GM18951 (cell line): Measurements from ENCODE around the gene TM9SF2.
"Not testable (repeated sequence)": the region's sequence is repeated elsewhere in the genome, so short reads cannot be mapped to it uniquely, and the experiment has no call there.

ENCODE experiments used
- POLR2A ChIP-seq: IDR thresholded peaks from 4 replicates; pipeline ENCODE4 v1.6.1; 2011; ENCODE audit warnings: mild to moderate bottlenecking; ENCODE audit not compliant: insufficient read length, insufficient read depth; ENCODE audit errors: extremely low read depth
- in situ Hi-C: fragments of 300-500 bp; cut with MboI; formaldehyde crosslinking; loops from one replicate; pipeline ENCODE4 v1.12.0; 2022; ENCODE audit warnings: low sequenced_read_pairs, mixed read lengths, inconsistent platforms; ENCODE audit not compliant: unreplicated experiment

Gene TM9SF2

DNA sequence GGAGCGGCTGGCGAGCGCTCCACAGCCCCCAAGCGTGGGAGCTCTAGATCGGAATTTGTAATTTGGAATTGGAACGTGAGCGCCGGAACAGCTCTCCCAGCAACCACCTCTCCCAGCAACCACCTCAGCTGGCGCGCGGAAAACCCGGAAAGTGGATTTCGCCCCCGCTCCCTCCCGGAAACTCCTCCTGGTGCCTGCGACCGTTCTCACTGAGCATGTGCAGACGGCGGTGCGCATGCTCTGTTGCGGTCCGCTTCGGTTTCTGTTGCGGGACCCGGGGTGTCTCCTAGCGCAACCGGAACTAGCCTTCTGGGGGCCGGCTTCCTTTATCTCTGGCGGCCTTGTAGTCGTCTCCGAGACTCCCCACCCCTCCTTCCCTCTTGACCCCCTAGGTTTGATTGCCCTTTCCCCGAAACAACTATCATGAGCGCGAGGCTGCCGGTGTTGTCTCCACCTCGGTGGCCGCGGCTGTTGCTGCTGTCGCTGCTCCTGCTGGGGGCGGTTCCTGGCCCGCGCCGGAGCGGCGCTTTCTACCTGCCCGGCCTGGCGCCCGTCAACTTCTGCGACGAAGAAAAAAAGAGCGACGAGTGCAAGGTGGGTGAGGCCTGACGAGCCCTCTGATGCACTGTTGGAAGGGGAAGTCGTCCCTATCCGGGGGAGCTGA lies at the start of gene TM9SF2:
TSS of gene TM9SF2 (plus strand) at position 289 of the 664 bp plus-strand sequence. CDS start at position 424, 135 bp downstream.
- in situ Hi-C loops = loop anchor here (10.0 kb wide), 2 partner anchors 57 to 117 kb away; no protein-coding TSS in a partner anchor
- peak; percentile 84 for TF ChIP-seq POLR2A

DNA sequence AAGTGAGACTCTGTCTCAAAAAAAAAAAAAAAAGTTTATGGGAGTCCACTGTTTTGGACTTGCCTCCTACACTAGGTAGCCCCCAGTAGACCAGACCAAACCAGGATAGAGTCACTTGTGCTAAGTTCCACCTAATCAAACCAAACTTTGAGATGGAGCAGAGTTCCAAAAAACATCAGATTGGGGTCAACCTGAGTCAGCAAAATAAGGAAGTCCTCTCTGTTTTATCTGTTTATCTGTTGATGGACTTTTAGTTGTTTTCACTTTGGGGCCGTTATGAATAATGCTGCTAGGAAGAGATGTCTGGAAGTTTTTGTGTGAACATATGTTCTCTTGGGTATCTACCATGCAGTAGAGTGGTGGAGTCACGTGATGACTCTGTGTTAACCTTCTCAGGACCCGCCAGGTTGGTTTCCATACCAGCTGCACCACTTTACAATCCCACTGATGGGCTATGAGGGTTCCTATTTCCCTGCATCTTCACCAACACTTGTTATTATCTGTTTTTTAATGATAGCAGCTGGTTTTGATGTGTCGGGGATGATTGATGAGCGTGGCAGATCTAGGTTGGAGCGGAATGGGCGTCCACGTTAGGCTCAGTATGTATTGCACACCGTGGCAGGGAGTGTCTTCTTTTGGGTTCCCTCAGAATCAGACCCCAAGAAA lies 46.6 kb upstream of the TM9SF2 start:
- TF ChIP-seq POLR2A = no peak
- in situ Hi-C loops = no loop called here

- in situ Hi-C loops = no loop called here
- TF ChIP-seq POLR2A = no peak
Measured at GRCh38 chr13:99459099-99459850, 42.0 kb upstream of the TM9SF2 start.

GRCh38 chr13:99460802-99461201 lies 40.5 kb upstream of the TM9SF2 start:
- in situ Hi-C loops = not testable (repeated sequence)

DNA sequence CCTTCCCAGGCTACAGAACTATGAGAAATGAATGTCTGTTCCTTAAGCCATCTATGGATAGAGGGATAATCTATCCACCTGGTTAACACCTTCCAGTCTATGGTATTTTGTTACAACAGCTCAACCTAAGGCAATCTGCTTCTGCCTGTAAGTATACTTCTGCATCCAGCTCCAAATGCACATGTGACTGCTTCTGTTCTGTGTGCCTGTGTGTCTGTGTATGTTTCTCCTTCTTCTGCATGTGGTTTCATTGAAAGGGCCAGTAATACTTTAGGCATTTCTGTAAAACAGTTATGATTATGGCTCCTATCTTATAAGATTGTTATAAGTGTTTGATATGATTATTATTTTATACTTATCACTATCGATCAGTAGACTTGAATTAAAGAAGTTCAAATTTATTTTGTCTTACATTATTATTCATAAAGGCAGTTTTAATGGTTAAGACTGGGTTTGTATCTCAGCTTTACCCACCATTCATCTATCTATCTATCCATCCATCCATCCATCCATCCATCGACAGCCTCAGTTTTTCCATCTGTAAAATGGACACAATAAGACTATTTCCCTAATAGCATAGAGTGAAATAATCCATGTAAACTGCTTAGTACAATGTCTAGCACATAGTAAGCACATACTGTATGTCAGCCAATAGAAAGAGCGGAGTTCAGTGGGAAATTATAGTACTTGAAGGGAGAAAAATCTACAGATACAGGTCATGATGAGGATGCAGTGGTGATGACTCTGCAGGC lies 37.5 kb upstream of the TM9SF2 start:
- no peak for TF ChIP-seq POLR2A
- in situ Hi-C loops = no loop called here

DNA sequence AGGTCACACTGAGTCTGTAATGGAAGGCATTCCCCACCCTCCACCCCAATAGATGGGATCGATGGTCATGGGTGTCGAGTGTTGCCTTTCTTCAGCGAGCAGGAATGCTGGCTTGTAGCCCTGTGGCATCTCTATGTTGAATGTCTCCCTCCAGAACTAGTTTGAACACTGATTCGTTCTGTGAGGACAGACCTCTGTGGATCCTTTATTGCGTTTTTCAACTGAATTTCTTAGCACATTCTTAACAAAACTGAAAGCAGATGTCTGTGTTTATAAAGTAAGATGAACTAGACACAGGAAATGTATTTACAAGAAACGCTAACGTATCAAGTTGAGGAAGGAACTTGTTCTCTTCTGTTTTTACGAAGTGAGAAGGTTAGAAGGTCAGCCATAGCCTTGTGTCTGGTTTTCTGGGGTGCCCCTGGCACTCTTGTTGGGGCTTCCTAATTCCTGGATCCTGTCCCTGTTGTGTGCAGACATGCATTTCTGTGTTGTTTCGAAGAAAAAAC lies 36.8 kb upstream of the TM9SF2 start:
- in situ Hi-C loops = no loop called here
- no peak for TF ChIP-seq POLR2A

- in situ Hi-C loops = no loop called here
- no peak for TF ChIP-seq POLR2A
Measured at GRCh38 chr13:99465454-99465853, 35.8 kb upstream of the TM9SF2 start.

DNA sequence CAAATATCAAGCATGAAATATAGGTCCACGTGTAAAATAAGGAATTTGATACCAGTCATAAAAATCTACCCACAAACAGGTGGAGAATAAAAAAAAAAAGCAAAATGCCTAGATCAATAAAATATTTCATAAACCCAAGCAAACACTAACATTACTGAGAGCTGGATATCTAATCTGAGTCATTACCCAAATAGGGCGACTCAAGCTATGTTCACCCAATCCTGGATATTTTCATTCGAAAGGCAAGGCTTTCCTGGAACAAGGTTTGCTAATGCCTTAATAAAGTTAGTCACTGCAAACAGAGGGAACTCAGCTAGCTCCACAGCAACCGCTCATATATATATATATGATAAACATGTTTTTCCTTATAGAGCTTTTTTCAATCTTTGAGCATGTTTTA lies 33.5 kb upstream of the TM9SF2 start:
- TF ChIP-seq POLR2A = no peak
- in situ Hi-C loops = no loop called here

DNA sequence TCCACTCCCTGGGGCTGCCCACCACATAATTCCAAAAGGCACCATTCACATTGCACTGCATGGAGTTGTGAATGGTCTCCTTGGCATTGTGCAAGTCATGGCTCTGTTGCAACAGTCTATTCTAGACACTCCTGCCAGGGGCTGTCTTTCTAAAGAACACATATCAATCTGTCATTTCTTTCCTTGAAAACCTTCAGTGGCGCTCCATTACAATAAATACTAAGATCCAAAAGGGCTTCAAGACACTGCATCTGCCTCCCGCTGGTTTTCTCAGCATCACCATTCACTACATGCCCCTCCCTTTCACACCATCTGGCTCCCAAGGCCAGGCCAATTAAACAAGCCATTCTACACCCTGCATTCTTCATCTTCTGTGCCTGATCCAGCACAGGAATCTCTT lies 32.2 kb upstream of the TM9SF2 start:
- in situ Hi-C loops = no loop called here
- TF ChIP-seq POLR2A = no peak

GRCh38 chr13:99470027-99470426 lies 31.2 kb upstream of the TM9SF2 start:
- in situ Hi-C loops = no loop called here
- TF ChIP-seq POLR2A = no peak

GRCh38 chr13:99471221-99472121 lies 29.8 kb upstream of the TM9SF2 start:
- no peak for TF ChIP-seq POLR2A
- in situ Hi-C loops = no loop called here

DNA sequence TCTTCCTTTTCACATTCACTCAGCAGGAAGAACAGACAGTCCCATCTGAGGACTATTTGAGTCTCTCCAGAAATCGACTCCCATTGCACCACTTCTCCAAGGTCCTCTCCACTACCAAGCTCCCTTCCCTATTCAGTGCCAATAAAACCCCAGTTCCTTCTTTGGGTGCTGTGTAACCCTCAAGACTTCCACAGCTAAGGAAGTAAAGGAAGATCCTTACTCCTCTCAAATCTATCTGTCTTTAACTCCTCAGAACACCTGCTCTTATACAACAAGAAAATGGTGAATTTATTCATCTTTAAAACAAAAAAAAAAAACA lies 29.2 kb upstream of the TM9SF2 start:
- TF ChIP-seq POLR2A = no peak
- in situ Hi-C loops = no loop called here
